Caki2 (cell line): Measurements from ENCODE around the gene POU4F3. TPM values are rescaled to one million over a fixed set of nuclear protein-coding genes. Genes with fewer than 3 reads are reported as not detected.
A peak's percentile ranks its signal among the peaks of the same experiment; 100 is the strongest.

Experiments used
- DNase-seq: peaks from one replicate; pipeline ENCODE4 v3.0.0-alpha.2; 2015; ENCODE audit warnings: low read depth
- in situ Hi-C: cut with HindIII; loops from 2 replicates; pipeline ENCODE4 v1.10.0; 2016; ENCODE audit warnings: low sequenced_read_pairs, low pct_unique_long_range_greater_than_20kb, mixed read lengths
- total RNA-seq: library from RNA; depleted of rRNA; stranded (reverse); fragments of >200 nt; shearing (Covaris generic); gene quantifications from 2 replicates; pipeline ENCODE4 v1.2.3, GENCODE V29; 2014; ENCODE audit warnings: low replicate concordance

POU4F3 gene
- total RNA-seq, 1 experiment from 2014 or later: not detected

GRCh38 chr5:146337264-146337904, 1.3 kb upstream of the POU4F3 start:
- in situ Hi-C loops: no loop called here
- DNase-seq: no peak

GRCh38 chr5:146337928-146338327, 711 bp upstream of the POU4F3 start:
- no peak for DNase-seq
- in situ Hi-C loops: no loop called here

- in situ Hi-C loops: no loop called here
- no peak for DNase-seq
These were observed 1.1 kb downstream of the POU4F3 start for GRCh38 chr5:146339715-146340259.

GRCh38 chr5:146340260-146341081, 1.8 kb downstream of the POU4F3 start:
- in situ Hi-C loops: no loop called here
- DNase-seq: peak; percentile 41

- in situ Hi-C loops: no loop called here
- DNase-seq: no peak
These were observed 3.2 kb downstream of the POU4F3 start for GRCh38 chr5:146341854-146342253.

GRCh38 chr5:146342519-146342881, 3.9 kb downstream of the POU4F3 start:
- DNase-seq: no peak
- in situ Hi-C loops: no loop called here

GRCh38 chr5:146342882-146343865, 4.5 kb downstream of the POU4F3 start:
- in situ Hi-C loops: no loop called here
- DNase-seq: no peak

GRCh38 chr5:146344155-146345118, 5.8 kb downstream of the POU4F3 start:
- DNase-seq: no peak
- in situ Hi-C loops: no loop called here

GRCh38 chr5:146345240-146345577, 6.6 kb downstream of the POU4F3 start:
- in situ Hi-C loops: no loop called here
- no peak for DNase-seq

- no peak for DNase-seq
- in situ Hi-C loops: no loop called here
These were observed 7.1 kb downstream of the POU4F3 start for GRCh38 chr5:146345578-146346366.

- DNase-seq: no peak
- in situ Hi-C loops: no loop called here
These were observed 18.5 kb downstream of the POU4F3 start for GRCh38 chr5:146357126-146357525.

GRCh38 chr5:146359836-146360235, 21.2 kb downstream of the POU4F3 start:
- in situ Hi-C loops: no loop called here
- DNase-seq: no peak

- in situ Hi-C loops: no loop called here
- DNase-seq: no peak
These were observed 24.7 kb downstream of the POU4F3 start for GRCh38 chr5:146363161-146363874.

GRCh38 chr5:146365618-146366017, 27.0 kb downstream of the POU4F3 start:
- no peak for DNase-seq
- in situ Hi-C loops: no loop called here

GRCh38 chr5:146366904-146367303, 28.3 kb downstream of the POU4F3 start:
- in situ Hi-C loops: no loop called here
- DNase-seq: no peak

GRCh38 chr5:146368137-146368536, 29.5 kb downstream of the POU4F3 start:
- in situ Hi-C loops: no loop called here
- no peak for DNase-seq
